Endothelial cell of umbilical vein (primary cell): Measurements from ENCODE around the gene METAP1.

Experiments
- EZH2 ChIP-seq: IDR thresholded peaks from 2 replicates; pipeline ENCODE4 v1.6.1; 2012; ENCODE audit warnings: borderline replicate concordance, low read depth, mild to moderate bottlenecking, moderate library complexity, low read length, inconsistent platforms; ENCODE audit not compliant: severe bottlenecking
- FOS ChIP-seq: IDR thresholded peaks from 2 replicates; pipeline ENCODE4 v1.6.1; 2011; ENCODE audit warnings: mild to moderate bottlenecking, low read length, moderate library complexity, borderline replicate concordance; ENCODE audit not compliant: insufficient read depth
- GATA2 ChIP-seq: IDR thresholded peaks from 2 replicates; pipeline ENCODE4 v1.7.0; 2011; ENCODE audit warnings: low read depth, mild to moderate bottlenecking, moderate library complexity, mixed read lengths, low read length; ENCODE audit not compliant: insufficient read length, insufficient read depth
- JUN ChIP-seq: IDR thresholded peaks from 2 replicates; pipeline ENCODE4 v1.6.1; 2011; ENCODE audit warnings: borderline replicate concordance, low read depth; ENCODE audit not compliant: insufficient read length, insufficient read depth
- MYC ChIP-seq: IDR thresholded peaks from one replicate; pipeline ENCODE4 v1.6.1; 2011; ENCODE audit warnings: mild to moderate bottlenecking, low read depth, low read length
- POLR2A ChIP-seq: IDR thresholded peaks from 2 replicates; pipeline ENCODE4 v1.6.1; 2012; ENCODE audit warnings: low read depth, mild to moderate bottlenecking, control low read depth, low read length
- POLR2AphosphoS5 ChIP-seq: IDR thresholded peaks from 2 replicates; pipeline ENCODE4 v1.6.1; 2012; ENCODE audit warnings: low read depth, mild to moderate bottlenecking, control low read depth, low read length, moderate library complexity; ENCODE audit not compliant: insufficient read depth
- TF ChIP-seq, protein P1 (sequence below), 2 donors: IDR thresholded peaks; 1 replicate in 1 of 2; 2 replicates in 1 of 2; pipeline ENCODE4 v1.5.1; 2011; ENCODE audit warnings: low read length in 2 of 2, mild to moderate bottlenecking in 2 of 2, moderate library complexity in 2 of 2, control low read depth in 1 of 2, inconsistent platforms in 1 of 2, low read depth in 1 of 2; ENCODE audit not compliant: insufficient read depth in 1 of 2; ENCODE audit errors: extremely low read depth in 1 of 2
- TF ChIP-seq, protein P2 (sequence below): IDR thresholded peaks from 2 replicates; pipeline ENCODE4 v1.6.1; 2011; ENCODE audit not compliant: insufficient read depth, insufficient read length

DNA sequence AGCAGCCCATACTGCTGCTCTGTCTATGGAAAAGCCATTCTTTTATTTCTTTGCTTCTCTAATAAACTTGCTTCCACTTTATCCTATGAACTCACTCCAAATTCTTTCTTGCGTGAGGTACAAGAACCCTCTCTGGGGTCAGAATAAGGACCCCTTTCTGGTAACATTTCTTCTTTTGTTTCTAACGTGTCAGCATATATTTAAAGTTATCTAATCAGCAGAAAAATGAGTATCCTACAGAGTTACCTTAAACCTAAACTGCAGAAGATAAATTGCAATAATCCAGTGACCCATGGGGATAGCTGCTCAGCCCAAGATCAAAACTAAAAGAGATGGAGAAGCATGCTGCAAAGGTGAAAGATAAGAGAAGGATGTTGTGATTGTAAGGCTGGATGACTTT, 89.1 kb downstream of the METAP1 start:
- TF ChIP-seq, protein P1, sequence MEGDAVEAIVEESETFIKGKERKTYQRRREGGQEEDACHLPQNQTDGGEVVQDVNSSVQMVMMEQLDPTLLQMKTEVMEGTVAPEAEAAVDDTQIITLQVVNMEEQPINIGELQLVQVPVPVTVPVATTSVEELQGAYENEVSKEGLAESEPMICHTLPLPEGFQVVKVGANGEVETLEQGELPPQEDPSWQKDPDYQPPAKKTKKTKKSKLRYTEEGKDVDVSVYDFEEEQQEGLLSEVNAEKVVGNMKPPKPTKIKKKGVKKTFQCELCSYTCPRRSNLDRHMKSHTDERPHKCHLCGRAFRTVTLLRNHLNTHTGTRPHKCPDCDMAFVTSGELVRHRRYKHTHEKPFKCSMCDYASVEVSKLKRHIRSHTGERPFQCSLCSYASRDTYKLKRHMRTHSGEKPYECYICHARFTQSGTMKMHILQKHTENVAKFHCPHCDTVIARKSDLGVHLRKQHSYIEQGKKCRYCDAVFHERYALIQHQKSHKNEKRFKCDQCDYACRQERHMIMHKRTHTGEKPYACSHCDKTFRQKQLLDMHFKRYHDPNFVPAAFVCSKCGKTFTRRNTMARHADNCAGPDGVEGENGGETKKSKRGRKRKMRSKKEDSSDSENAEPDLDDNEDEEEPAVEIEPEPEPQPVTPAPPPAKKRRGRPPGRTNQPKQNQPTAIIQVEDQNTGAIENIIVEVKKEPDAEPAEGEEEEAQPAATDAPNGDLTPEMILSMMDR (IDR thresholded peaks at IDR 0.05; ENCODE audit: extremely low read depth in 1 of 2, insufficient read depth in 1 of 2, low read depth in 1 of 2, low read length in 2 of 2), result no peak
- TF ChIP-seq POLR2AphosphoS5, result no peak
- TF ChIP-seq JUN, result no peak
- TF ChIP-seq, protein P2, sequence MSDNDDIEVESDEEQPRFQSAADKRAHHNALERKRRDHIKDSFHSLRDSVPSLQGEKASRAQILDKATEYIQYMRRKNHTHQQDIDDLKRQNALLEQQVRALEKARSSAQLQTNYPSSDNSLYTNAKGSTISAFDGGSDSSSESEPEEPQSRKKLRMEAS, result no peak
- no peak for TF ChIP-seq POLR2A
- TF ChIP-seq EZH2, result no peak
- TF ChIP-seq MYC, result no peak
- TF ChIP-seq FOS, result no peak
- no peak for TF ChIP-seq GATA2
